ENCODE measurements around the gene KRT74. TPM values are rescaled to one million over a fixed set of nuclear protein-coding genes. Genes with fewer than 3 reads are reported as not detected.
"Not testable (repeated sequence)": the region's sequence is repeated elsewhere in the genome, so short reads cannot be mapped to it uniquely, and the experiment has no call there.

The KRT74 gene
- total RNA-seq, 1 experiment from 2014 or later: not detected

DNA sequence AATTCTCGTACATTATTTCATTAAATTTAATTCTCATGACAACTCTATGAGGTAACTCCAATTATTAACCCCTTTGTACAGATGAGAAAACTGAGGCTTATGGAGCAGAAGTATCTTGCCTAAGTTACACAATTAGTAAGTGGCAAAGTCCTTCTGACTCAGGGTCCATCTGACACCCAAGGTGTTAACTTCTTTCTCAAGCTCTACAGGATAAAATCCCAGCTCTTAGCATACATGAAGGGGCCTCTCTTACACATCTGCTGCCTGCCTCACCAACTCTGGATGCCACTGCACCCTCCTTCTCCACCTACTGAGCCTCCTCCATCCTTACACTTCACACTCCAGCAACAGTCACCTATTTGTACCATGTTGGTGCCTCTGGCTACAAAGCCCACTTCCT, 31.9 kb upstream of the KRT74 start:
- no peak for DNase-seq (ENCODE audit: low spot score)

DNA sequence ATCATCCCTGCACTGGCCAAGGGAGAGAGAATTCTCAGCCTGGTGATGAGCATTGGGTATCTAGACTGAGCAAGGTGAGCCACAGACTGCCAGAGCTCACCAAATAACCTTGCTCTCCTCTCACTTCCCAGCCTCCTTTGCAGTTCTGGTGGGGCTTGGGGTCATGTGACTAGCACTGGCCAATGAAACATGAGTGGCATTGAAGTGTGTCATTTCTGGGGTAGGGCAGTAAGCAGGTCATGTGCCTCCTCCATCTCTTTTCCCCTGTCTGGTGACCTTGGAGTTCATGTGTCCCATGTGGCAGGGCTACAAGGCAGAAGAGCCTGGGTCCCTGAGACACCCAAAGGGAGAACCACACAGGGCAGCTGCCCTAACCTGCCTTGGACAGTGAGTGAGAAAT, 31.2 kb upstream of the KRT74 start:
- in situ Hi-C loops (cut with HindIII; ENCODE audit: low sequenced_read_pairs): no loop called here
- DNase-seq (ENCODE audit: low spot score): no peak

More for the DNA sequence above, 31.9 kb upstream of the KRT74 start:
- in situ Hi-C loops (cut with HindIII; ENCODE audit: low sequenced_read_pairs): no loop called here

GRCh38 chr12:52603314-52603713, 29.7 kb upstream of the KRT74 start:
- no peak for DNase-seq (ENCODE audit: low spot score)

DNA sequence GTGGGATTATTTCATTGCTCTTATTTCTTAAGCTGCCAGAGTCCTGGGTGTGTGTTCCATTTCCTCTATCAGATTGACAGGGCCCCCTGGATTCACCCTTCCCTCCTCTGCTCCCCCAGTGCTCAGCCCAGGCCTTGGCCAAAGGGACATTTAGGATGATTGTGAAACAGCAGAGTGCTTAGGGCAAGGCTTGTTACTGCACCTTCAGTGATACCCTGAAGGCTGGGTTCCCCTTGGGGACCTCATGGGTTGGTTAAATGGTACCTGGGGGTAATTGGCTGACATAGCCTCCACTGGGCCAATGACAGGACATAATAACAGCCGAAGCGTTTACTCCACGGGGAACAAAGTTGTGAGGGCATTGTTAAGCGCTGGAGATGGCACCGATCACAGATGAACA, 28.9 kb upstream of the KRT74 start:
- no peak for DNase-seq (ENCODE audit: low spot score)
- in situ Hi-C loops (cut with HindIII; ENCODE audit: low sequenced_read_pairs): no loop called here

More at GRCh38 chr12:52603314-52603713, 29.7 kb upstream of the KRT74 start:
- in situ Hi-C loops (cut with HindIII; ENCODE audit: low sequenced_read_pairs): no loop called here

GRCh38 chr12:52601671-52602070, 28.0 kb upstream of the KRT74 start:
- in situ Hi-C loops (cut with HindIII; ENCODE audit: low sequenced_read_pairs): no loop called here
- DNase-seq (ENCODE audit: low spot score): no peak

- no peak for DNase-seq (ENCODE audit: low spot score)
- in situ Hi-C loops (cut with HindIII; ENCODE audit: low sequenced_read_pairs): no loop called here
Observed at GRCh38 chr12:52600941-52601481, 27.4 kb upstream of the KRT74 start, which contains the start of gene KRT72. Gene KRT72 (minus strand): TSS chr12:52601463. CDS start chr12:52601452, 11 bp downstream.

DNA sequence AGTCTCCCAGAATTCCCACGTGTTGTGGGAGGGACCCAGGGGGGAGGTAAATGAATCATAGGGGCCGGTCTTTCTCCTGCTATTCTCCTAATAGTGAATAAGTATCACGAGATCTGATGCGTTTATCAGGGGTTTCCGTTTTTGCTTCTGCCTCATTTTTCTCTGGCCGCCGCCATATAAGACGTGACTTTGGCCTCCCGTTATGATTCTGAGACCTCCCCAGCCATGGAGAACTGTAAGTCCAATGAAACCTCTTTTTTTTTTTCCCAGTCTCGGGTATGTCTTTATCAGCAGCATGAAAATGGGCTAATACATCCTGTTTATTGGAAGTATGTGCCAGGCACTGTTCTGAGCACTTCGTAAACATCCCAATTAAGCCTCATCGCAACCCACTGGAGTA, 26.8 kb upstream of the KRT74 start:
- DNase-seq (ENCODE audit: low spot score): no peak

DNA sequence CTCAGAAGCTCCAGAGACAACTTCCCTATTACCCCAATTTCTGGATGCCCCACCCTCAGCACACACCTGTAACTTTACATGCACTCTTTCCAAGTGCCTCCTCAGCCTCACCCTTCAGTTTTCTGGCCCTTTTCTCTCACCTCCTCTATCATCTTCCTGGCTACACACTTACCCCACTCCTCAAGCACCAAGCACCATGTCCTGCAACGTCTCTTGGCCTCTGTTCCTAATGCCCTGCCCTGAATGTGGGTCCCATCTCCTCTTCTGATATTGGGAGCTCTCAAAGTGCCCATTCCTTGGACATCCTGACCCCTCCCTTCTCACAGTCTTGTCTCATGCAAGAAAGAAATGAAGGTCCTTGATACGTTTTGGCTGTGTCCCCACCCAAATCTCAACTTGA, 26.4 kb upstream of the KRT74 start:
- DNase-seq (ENCODE audit: low spot score): no peak
- in situ Hi-C loops (cut with HindIII; ENCODE audit: low sequenced_read_pairs): no loop called here

More for the DNA sequence above, 26.8 kb upstream of the KRT74 start:
- in situ Hi-C loops (cut with HindIII; ENCODE audit: low sequenced_read_pairs): no loop called here

- in situ Hi-C loops (cut with HindIII; ENCODE audit: low sequenced_read_pairs): no loop called here
- no peak for DNase-seq (ENCODE audit: low spot score)
Observed at GRCh38 chr12:52598966-52599365, 25.3 kb upstream of the KRT74 start.

GRCh38 chr12:52594237-52594636, 20.6 kb upstream of the KRT74 start:
- DNase-seq (ENCODE audit: low spot score); in situ Hi-C loops (cut with HindIII; ENCODE audit: low sequenced_read_pairs): not testable (repeated sequence)

GRCh38 chr12:52591521-52591920, 17.9 kb upstream of the KRT74 start:
- no peak for DNase-seq (ENCODE audit: low spot score)
- in situ Hi-C loops (cut with HindIII; ENCODE audit: low sequenced_read_pairs): no loop called here

DNA sequence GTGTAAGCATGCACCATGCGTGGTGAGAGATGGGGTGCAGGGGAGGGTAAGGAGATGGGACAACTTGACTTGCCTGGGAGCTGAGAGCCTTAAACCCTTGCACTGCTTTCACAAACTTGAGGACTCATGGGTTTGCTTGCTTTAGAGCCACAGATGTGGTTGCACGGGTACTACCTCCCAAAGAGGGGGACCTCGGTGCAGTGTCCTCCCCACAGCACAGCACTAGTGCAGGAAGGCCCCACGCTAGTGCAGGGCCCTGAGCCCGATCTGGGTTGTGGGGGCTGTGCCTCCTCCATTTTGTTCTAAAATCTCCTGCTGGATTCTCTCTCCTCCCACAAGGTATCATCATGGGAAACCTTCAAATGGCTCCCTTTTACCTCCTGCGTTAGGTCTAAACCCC, 16.4 kb upstream of the KRT74 start:
- DNase-seq (ENCODE audit: low spot score): no peak
- in situ Hi-C loops (cut with HindIII; ENCODE audit: low sequenced_read_pairs): no loop called here

DNA sequence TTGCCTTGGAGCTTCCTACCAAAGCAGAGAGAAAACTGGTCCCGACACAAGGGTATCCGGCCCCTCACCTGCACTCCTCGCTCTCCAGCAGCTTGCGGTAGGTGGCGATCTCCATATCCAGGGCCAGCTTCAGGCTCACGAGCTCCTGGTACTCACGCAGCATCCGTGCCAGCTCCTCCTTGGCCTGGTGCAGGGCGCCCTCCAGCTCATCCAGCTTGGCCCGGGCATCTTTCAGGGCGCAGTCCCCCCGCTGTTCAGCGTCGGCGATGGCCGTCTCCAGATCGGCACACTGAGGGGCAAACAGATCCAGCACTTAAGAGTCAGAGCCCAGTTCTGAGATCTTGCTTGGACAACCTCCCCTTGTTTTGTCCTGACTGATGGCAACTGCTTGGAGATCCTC, 13.9 kb upstream of the KRT74 start:
- in situ Hi-C loops (cut with HindIII; ENCODE audit: low sequenced_read_pairs): no loop called here
- no peak for DNase-seq (ENCODE audit: low spot score)

- in situ Hi-C loops (cut with HindIII; ENCODE audit: low sequenced_read_pairs): no loop called here
- no peak for DNase-seq (ENCODE audit: low spot score)
Observed at GRCh38 chr12:52585946-52586345, 12.3 kb upstream of the KRT74 start.

DNA sequence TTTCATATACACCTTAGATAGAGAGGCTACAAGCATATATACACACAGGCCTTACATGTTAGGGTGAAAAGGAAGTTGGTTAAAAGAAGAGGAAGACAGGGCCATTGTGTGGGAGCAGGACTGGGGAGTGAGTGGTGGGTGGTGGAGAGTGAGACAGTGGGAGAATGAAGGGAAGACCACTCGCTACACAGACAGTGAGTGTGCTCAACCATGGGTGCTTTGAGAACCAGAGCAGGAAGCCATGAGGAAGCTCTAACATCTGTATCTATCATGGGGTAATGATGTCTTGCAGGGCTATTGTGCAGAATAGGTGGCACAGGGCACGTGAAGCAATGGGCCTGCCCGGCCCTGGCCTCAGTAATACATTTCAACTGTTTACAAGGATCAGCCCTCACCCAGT, 11.4 kb upstream of the KRT74 start:
- in situ Hi-C loops (cut with HindIII; ENCODE audit: low sequenced_read_pairs): no loop called here
- no peak for DNase-seq (ENCODE audit: low spot score)

- no peak for DNase-seq (ENCODE audit: low spot score)
Observed at GRCh38 chr12:52584156-52584682, 10.6 kb upstream of the KRT74 start.

DNA sequence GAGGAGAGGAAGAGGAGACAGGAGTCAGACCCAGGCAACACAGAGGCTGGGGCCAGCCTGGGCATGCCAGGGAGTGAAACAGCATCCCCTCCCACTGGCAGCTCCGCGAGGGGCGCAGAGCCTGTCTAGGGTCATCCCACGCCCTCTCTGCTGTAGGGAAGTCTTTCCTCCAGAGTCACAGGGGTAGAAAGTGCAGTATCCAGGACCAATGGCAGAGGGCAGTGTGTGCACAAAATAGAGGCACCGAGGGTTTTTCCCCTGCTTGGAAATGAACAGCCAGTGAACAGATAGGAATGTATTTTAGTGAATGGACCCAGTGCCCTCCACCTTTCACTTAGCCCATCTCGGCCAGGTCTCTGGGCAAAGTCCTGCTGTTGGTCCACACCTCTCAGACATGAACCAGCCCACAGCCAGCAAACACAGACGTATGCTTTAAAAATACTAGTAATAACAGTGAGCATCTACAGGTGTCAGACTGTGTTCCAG, 9.4 kb upstream of the KRT74 start:
- peak; percentile 30 for DNase-seq (ENCODE audit: low spot score)
- in situ Hi-C loops (cut with HindIII; ENCODE audit: low sequenced_read_pairs): no loop called here

More at GRCh38 chr12:52584156-52584682, 10.6 kb upstream of the KRT74 start:
- in situ Hi-C loops (cut with HindIII; ENCODE audit: low sequenced_read_pairs): no loop called here

DNA sequence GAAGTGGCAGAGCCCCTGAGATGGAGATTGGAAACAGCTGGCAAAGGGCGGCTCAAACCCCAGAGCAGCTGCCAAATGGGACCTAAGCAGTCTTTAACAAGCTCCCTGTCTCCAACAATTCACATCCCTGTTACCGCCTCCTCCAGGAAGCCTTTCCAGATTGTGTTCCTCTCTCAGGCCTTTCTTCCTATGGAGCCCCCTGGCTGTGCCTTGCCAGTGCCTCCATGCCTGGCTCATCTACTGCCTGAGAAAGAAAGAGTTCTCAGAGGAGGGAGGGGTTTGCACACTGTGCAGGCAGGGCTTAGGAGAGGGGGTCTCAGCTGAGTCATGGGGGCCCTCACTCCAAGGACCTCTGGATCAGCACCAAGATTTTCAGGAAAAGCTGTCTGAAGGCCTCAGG, 8.8 kb upstream of the KRT74 start:
- DNase-seq (ENCODE audit: low spot score): no peak
- in situ Hi-C loops (cut with HindIII; ENCODE audit: low sequenced_read_pairs): no loop called here

GRCh38 chr12:52581481-52581880, 7.8 kb upstream of the KRT74 start:
- no peak for DNase-seq (ENCODE audit: low spot score)
- in situ Hi-C loops (cut with HindIII; ENCODE audit: low sequenced_read_pairs): no loop called here

DNA sequence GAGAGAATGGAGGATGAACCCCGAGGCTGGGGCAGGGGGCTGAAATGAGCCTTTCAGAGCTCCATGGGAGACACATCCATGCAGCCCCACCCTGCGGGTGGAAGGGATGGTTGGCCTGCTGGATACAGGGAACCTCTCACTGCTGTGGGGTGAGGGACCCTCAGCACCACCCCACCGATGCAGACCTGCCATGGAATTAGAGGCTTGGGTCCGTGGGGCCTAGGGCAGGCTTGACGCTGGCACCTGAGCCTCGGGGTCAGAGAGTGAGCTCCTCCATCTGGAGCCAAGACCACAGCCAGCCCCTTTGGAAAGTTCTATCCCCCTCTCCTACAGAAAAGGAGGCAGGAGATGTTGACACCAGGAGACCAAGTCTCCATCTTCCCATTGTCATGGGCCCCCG, 7.4 kb upstream of the KRT74 start:
- DNase-seq (ENCODE audit: low spot score): no peak
- in situ Hi-C loops (cut with HindIII; ENCODE audit: low sequenced_read_pairs): no loop called here

DNA sequence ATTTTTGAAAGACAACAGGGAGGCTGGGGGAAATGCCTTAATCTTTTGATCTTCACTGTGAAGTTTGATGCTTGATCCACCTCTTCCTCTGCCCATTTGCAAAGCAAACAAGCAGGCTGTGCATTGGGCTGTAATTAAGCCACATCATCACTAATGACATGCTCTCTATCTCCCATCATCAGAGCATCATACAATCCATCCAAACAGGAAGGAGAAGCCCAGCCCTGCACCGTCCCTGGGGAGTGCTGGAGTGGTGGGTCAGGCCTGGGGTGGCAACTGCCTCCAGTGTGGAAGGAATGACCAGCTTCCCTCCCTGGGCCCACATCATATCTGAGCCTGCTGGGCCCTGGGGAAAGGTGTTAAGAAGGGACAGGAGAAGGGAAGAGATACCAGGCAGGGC, 6.9 kb upstream of the KRT74 start:
- no peak for DNase-seq (ENCODE audit: low spot score)
- in situ Hi-C loops (cut with HindIII; ENCODE audit: low sequenced_read_pairs): no loop called here

All from G401 (cell line).